HUES64 (cell line): Measurements from ENCODE around the gene PCSK6.
"Not testable (repeated sequence)": the region's sequence is repeated elsewhere in the genome, so short reads cannot be mapped to it uniquely, and the experiment has no call there.

ENCODE experiments used
- H3K27ac ChIP-seq: 2 replicates; pipeline ENCODE4 v1.7.0; 2013; ENCODE audit warnings: low read depth, low read length, inconsistent platforms
- H3K27me3 ChIP-seq: 2 replicates; pipeline ENCODE4 v1.6.1; 2013; ENCODE audit warnings: mild to moderate bottlenecking, low read length; ENCODE audit not compliant: insufficient read depth
- H3K36me3 ChIP-seq: 2 replicates; pipeline ENCODE4 v1.6.1; 2013; ENCODE audit warnings: mild to moderate bottlenecking, low read length; ENCODE audit not compliant: insufficient read depth
- H3K4me1 ChIP-seq: 2 replicates; pipeline ENCODE4 v1.6.1; 2013; ENCODE audit warnings: mild to moderate bottlenecking, low read length, moderate library complexity; ENCODE audit not compliant: insufficient read depth
- H3K4me3 ChIP-seq: 2 replicates; pipeline ENCODE4 v1.5.1; 2013; ENCODE audit warnings: mild to moderate bottlenecking, low read length, moderate library complexity
- H3K9ac ChIP-seq: 2 replicates; pipeline ENCODE4 v1.6.1; 2013; ENCODE audit warnings: mild to moderate bottlenecking, low read depth, low read length
- H3K9me3 ChIP-seq: 2 replicates; pipeline ENCODE4 v1.6.1; 2013; ENCODE audit warnings: low read depth, low read length; ENCODE audit not compliant: insufficient read depth
- WGBS: fragments of 150-250, 120-280 bp; methylation state at CpG from one replicate; pipeline ENCODE4 v1.1.7; 2013; ENCODE audit warnings: missing lambda C conversion rate; 5-methylcytosine and 5-hydroxymethylcytosine counted together

The PCSK6 gene

GRCh38 chr15:101455291-101456025, 34.0 kb downstream of the PCSK6 start:
- Histone ChIP-seq H3K27me3 (no peaks in the 10 kb centered on the region), H3K4me3 (no peak overlapping the region), H3K27ac (no peak overlapping the region), H3K4me1 (no peaks in the 10 kb centered on the region; the same call in 1 of the 2 replicates), H3K9ac (no peak overlapping the region), H3K36me3 (no peaks in the 10 kb centered on the region), H3K9me3 (no peaks in the 10 kb centered on the region)
- WGBS, result 85% methylated on average over 11 of the region's 11 CpGs

- H3K27ac ChIP-seq, H3K4me3 ChIP-seq, H3K9ac ChIP-seq, H3K27me3 ChIP-seq, H3K4me1 ChIP-seq, H3K36me3 ChIP-seq, H3K9me3 ChIP-seq: not testable (repeated sequence)
- WGBS, result 95% methylated on average over 4 of the region's 5 CpGs
Measured at GRCh38 chr15:101454781-101455180, 34.7 kb downstream of the PCSK6 start.

- WGBS, result 94% methylated on average over 8 of the region's 8 CpGs
- Histone ChIP-seq H3K9ac (no peak overlapping the region), H3K27me3 (no peaks in the 10 kb centered on the region), H3K9me3 (no peaks in the 10 kb centered on the region), H3K4me3 (no peak overlapping the region), H3K27ac (no peak overlapping the region), H3K36me3 (no peaks in the 10 kb centered on the region), H3K4me1 (no peaks in the 10 kb centered on the region; the same call in 1 of the 2 replicates)
Measured at GRCh38 chr15:101454365-101454764, 35.1 kb downstream of the PCSK6 start.

- Histone ChIP-seq H3K4me1 (no peaks in the 10 kb centered on the region; the same call in 1 of the 2 replicates), H3K9ac (no peak overlapping the region), H3K36me3 (no peaks in the 10 kb centered on the region), H3K4me3 (no peak overlapping the region), H3K9me3 (no peaks in the 10 kb centered on the region), H3K27ac (no peak overlapping the region), H3K27me3 (no peaks in the 10 kb centered on the region)
- 92% methylated on average over 18 of the region's 20 CpGs for WGBS
Measured at GRCh38 chr15:101453123-101454120, 36.1 kb downstream of the PCSK6 start.

- Histone ChIP-seq H3K9ac (no peak overlapping the region), H3K9me3 (no peaks in the 10 kb centered on the region), H3K4me1 (no peaks in the 10 kb centered on the region; the same call in 1 of the 2 replicates), H3K4me3 (no peak overlapping the region), H3K27ac (no peak overlapping the region), H3K27me3 (no peaks in the 10 kb centered on the region), H3K36me3 (no peaks in the 10 kb centered on the region)
- WGBS, result 87% methylated on average over 11 of the region's 11 CpGs
Measured at GRCh38 chr15:101452572-101452971, 36.9 kb downstream of the PCSK6 start.

GRCh38 chr15:101451846-101452245, 37.7 kb downstream of the PCSK6 start:
- Histone ChIP-seq H3K9ac (no peak overlapping the region), H3K4me1 (no peaks in the 10 kb centered on the region; the same call in 1 of the 2 replicates), H3K9me3 (no peaks in the 10 kb centered on the region), H3K4me3 (no peak overlapping the region), H3K27ac (no peak overlapping the region), H3K27me3 (no peaks in the 10 kb centered on the region), H3K36me3 (no peaks in the 10 kb centered on the region)
- 99% methylated on average over 3 of the region's 3 CpGs for WGBS

GRCh38 chr15:101451266-101451799, 38.2 kb downstream of the PCSK6 start:
- H3K9me3 ChIP-seq, result no peaks in the 10 kb centered on the region
- no peak overlapping the region for H3K9ac ChIP-seq
- H3K27me3 ChIP-seq, result no peaks in the 10 kb centered on the region
- no peaks in the 10 kb centered on the region for H3K36me3 ChIP-seq
- no peaks in the 10 kb centered on the region; the same call in 1 of the 2 replicates for H3K4me1 ChIP-seq
- 90% methylated on average over 19 of the region's 19 CpGs for WGBS
- H3K27ac ChIP-seq, result no peak overlapping the region
- no peak overlapping the region for H3K4me3 ChIP-seq

- WGBS, result 93% methylated on average over 18 of the region's 18 CpGs
- Histone ChIP-seq H3K9ac (no peak overlapping the region), H3K9me3 (no peaks in the 10 kb centered on the region), H3K4me1 (no peaks in the 10 kb centered on the region; the same call in 1 of the 2 replicates), H3K4me3 (no peak overlapping the region), H3K36me3 (no peaks in the 10 kb centered on the region), H3K27me3 (no peaks in the 10 kb centered on the region), H3K27ac (no peak overlapping the region)
Measured at GRCh38 chr15:101450403-101451265, 38.9 kb downstream of the PCSK6 start.

- Histone ChIP-seq H3K27me3 (no peaks in the 10 kb centered on the region), H3K9me3 (no peaks in the 10 kb centered on the region), H3K4me3 (no peak overlapping the region), H3K9ac (no peak overlapping the region), H3K36me3 (no peaks in the 10 kb centered on the region), H3K4me1 (no peaks in the 10 kb centered on the region; the same call in 1 of the 2 replicates), H3K27ac (no peak overlapping the region)
- WGBS, result 90% methylated on average over 21 of the region's 21 CpGs
Measured at GRCh38 chr15:101449471-101450402, 39.8 kb downstream of the PCSK6 start.

- no peaks in the 10 kb centered on the region; the same call in 1 of the 2 replicates for H3K4me1 ChIP-seq
- H3K9ac ChIP-seq, result no peak overlapping the region
- H3K27ac ChIP-seq, result no peak overlapping the region
- no peaks in the 10 kb centered on the region for H3K9me3 ChIP-seq
- H3K4me3 ChIP-seq, result no peak overlapping the region
- H3K36me3 ChIP-seq, result no peaks in the 10 kb centered on the region
- 93% methylated on average over 3 of the region's 3 CpGs for WGBS
- no peaks in the 10 kb centered on the region for H3K27me3 ChIP-seq
Measured at GRCh38 chr15:101448336-101448735, 41.2 kb downstream of the PCSK6 start.
